Measurements from ENCODE around the gene CTNNB1. TPM values are rescaled to one million over a fixed set of nuclear protein-coding genes. Genes with fewer than 3 reads are reported as not detected.

The CTNNB1 gene
- total and polyA plus RNA-seq, 2 experiments from 2014 or later: 89.4 to 566 TPM

- TF ChIP-seq CTCF (conservative IDR thresholded peaks at IDR 0.05; ENCODE audit: low read depth in 2 of 2) (no peak), JUNB (IDR thresholded peaks at IDR 0.05; ENCODE audit: unreplicated experiment) (no peak), CREB1 (CRISPR knock-in tag; IDR thresholded peaks at IDR 0.05; ENCODE audit: low read depth) (no peak), NANOG (IDR thresholded peaks at IDR 0.05; ENCODE audit: borderline replicate concordance) (no peak), ZNF331 (CRISPR knock-in tag; IDR thresholded peaks at IDR 0.05; ENCODE audit: low read depth) (no peak), ZNF114 (CRISPR knock-in tag; IDR thresholded peaks at IDR 0.05) (no peak), EZH2phosphoT487 (IDR thresholded peaks at IDR 0.05; ENCODE audit: unreplicated experiment) (no peak), ETS1 (IDR thresholded peaks at IDR 0.05) (no peak), REST (IDR thresholded peaks at IDR 0.05; ENCODE audit: unreplicated experiment) (no peak)
Observed at GRCh38 chr3:41223078-41223477, 23.8 kb downstream of the CTNNB1 start (continued).

GRCh38 chr3:41223691-41224090 lies 24.4 kb downstream of the CTNNB1 start:
- H3K27me3 ChIP-seq (ENCODE audit: insufficient read depth): no peaks in the 10 kb centered on the region
- H3F3A ChIP-seq (replicated peaks; ENCODE audit: low read depth): no peaks in the 10 kb centered on the region
- H4K20me1 ChIP-seq (replicated peaks; ENCODE audit: insufficient read depth): peaks cover 70% of the 10 kb centered on the region
- peaks cover 19% of the 10 kb centered on the region; the same call in 1 of the 2 replicates for H3K4me1 ChIP-seq (ENCODE audit: insufficient read depth)
- Mint-ChIP-seq H3K36me3 (ENCODE audit: low read depth) (peaks cover 48% of the 10 kb centered on the region), H3K4me3 (no peak overlapping the region), H3K27me3 (ENCODE audit: insufficient read depth, low read depth, poor library complexity) (peaks cover 2% of the 10 kb centered on the region), H3K4me1 (peaks cover 33% of the 10 kb centered on the region), H3K9me3 (no peaks in the 10 kb centered on the region), H3K27ac (no peak overlapping the region)
- no peak overlapping the region for H2AFZ ChIP-seq
- peaks cover 39% of the 10 kb centered on the region for H3K36me3 ChIP-seq (ENCODE audit: insufficient read depth)
- peaks cover 100% of the 10 kb centered on the region for H3K79me2 ChIP-seq (replicated peaks; ENCODE audit: insufficient read depth)
- H3K9me2 ChIP-seq (ENCODE audit: insufficient read depth): no peaks in the 10 kb centered on the region
- no peak overlapping the region for H3K4me2 ChIP-seq
- H3K27ac ChIP-seq (ENCODE audit: low read depth): no peak overlapping the region
- ATAC-seq (no peak), DNase-seq (ENCODE audit: low spot score) (no peak)
- no peak overlapping the region for H3K4me3 ChIP-seq
- TF ChIP-seq EZH2 (IDR thresholded peaks at IDR 0.05; ENCODE audit: low read depth, unreplicated experiment) (no peak), ETS1 (IDR thresholded peaks at IDR 0.05) (no peak), POLR2AphosphoS5 (IDR thresholded peaks at IDR 0.05; ENCODE audit: low read depth) (no peak), STAT1 (IDR thresholded peaks at IDR 0.05; ENCODE audit: unreplicated experiment) (no peak), CREB1 (CRISPR knock-in tag; IDR thresholded peaks at IDR 0.05; ENCODE audit: low read depth) (no peak)
